ENCODE results near the gene DMGDH. TPM values are rescaled to one million over a fixed set of nuclear protein-coding genes. Genes with fewer than 3 reads are reported as not detected.
A peak's percentile ranks its signal among the peaks of the same experiment; 100 is the strongest.

Gene DMGDH
- total RNA-seq, 5 donors from 2014 or later (not counting 1 experiment from before 2014, with no cell fraction given): 0.43 to 2.7 (median 0.70) TPM

DNA sequence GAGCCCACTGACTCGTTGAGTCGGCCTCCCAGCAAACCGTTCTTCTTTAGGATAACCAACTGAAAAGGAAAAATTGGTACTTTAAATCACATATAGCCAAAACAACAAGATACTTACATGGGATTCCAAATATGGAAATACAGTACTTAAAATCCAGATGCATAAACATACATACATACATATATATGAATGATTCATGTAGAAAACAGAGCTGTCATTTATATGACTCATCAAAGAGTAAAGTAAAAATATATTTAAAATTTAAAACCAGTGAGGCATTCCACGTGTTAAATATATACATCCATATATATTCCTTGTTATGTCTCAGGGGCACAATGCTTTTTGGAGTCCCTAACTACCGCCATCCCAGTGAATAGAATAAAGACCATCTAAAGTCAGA lies 36.7 kb downstream of the DMGDH start:
- CTCF ChIA-PET: interaction anchor here (1.0 to 1.7 kb wide), 3 partner anchors 9 to 12 kb away, joined by 3 to 7 read pairs (median 3); no protein-coding TSS in a partner anchor
- Mint-ChIP-seq H3K27me3 (peaks cover 0 to 3% of the 10 kb centered on the region in 2 donors), H3K9me3 (no peaks in the 10 kb centered on the region), H3K27ac (no peak overlapping the region), H3K36me3 (no peaks in the 10 kb centered on the region), H3K4me3 (no peak overlapping the region), H3K4me1 (no peaks in the 10 kb centered on the region)
- ATAC-seq (replicated peaks in 1 of 4): no peak
- POLR2A ChIA-PET: no interaction called here
- Histone ChIP-seq H3K4me3 (ENCODE audit: control insufficient read depth in 1 of 2, extremely low read depth in 1 of 2, low read length in 1 of 2) (no peak overlapping the region), H3K27me3 (replicated peaks in 1 of 2; ENCODE audit: control insufficient read depth in 2 of 2, extremely low read depth in 1 of 2, insufficient read depth in 2 of 2, low read length in 1 of 2) (peaks cover 0 to 3% of the 10 kb centered on the region in 2 experiments), H3K27ac (ENCODE audit: low read length) (no peak overlapping the region), H3K36me3 (ENCODE audit: control insufficient read depth in 2 of 2, extremely low read depth in 1 of 2, insufficient read depth in 1 of 2, low read length in 1 of 2) (no peaks in the 10 kb centered on the region), H3K9me3 (no peaks in the 10 kb centered on the region), H3K4me1 (ENCODE audit: control insufficient read depth in 1 of 2, extremely low read depth in 1 of 2, insufficient read depth in 2 of 2, low read length in 2 of 2) (no peaks in the 10 kb centered on the region)
- WGBS (ENCODE audit: insufficient coverage): no CpG with 5 or more reads among the region's 5 CpGs
- DNase-seq: no peak

DNA sequence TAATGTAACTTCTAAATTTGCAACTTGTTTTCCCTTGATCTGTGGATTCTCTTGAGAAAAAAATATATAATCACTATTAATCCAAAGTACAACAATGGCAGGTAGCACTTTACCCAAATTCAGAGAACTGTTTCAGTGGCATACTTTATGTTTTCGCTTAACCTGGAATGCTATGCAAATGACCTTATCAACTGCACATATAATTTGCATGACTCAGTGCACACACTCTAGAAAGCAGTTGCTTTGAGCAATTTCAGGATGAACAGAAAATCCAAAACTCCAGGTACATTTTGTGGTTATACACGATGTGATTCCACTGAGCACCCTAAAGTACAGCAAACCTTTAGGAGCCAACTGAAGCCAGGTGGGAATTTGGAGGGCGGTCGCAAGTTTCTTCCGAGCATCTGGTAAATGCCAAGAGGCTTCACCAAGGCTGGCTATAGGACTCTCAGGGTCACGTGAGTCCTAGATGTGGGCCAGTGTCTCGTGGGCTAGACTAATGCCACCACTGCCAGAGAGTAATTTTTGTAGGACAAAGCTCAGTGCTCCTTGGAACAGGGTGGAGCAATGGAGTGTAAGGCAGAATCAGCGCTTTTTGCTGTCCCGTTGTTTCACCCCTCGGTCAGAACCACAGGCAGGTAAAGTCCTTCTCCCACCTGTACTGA lies 37.3 kb downstream of the DMGDH start:
- no peaks in the 10 kb centered on the region for H3K36me3 ChIP-seq (ENCODE audit: control insufficient read depth in 2 of 2, extremely low read depth in 1 of 2, insufficient read depth in 1 of 2, low read length in 1 of 2)
- no peak overlapping the region for H3K27ac ChIP-seq (ENCODE audit: low read length)
- H3K27me3 ChIP-seq (replicated peaks in 1 of 2; ENCODE audit: control insufficient read depth in 2 of 2, extremely low read depth in 1 of 2, insufficient read depth in 2 of 2, low read length in 1 of 2): peaks cover 0 to 3% of the 10 kb centered on the region in 2 experiments
- H3K27ac Mint-ChIP-seq: no peak overlapping the region
- H3K4me3 ChIP-seq (ENCODE audit: control insufficient read depth in 1 of 2, extremely low read depth in 1 of 2, low read length in 1 of 2): no peak overlapping the region
- ATAC-seq (replicated peaks in 1 of 4) (no peak), DNase-seq (no peak)
- POLR2A ChIA-PET: no interaction called here
- WGBS (ENCODE audit: insufficient coverage): 94% methylated on average over 9 of the region's 10 CpGs
- no peak overlapping the region for H3K4me3 Mint-ChIP-seq
- H3K9me3 ChIP-seq: no peaks in the 10 kb centered on the region
- H3K36me3 Mint-ChIP-seq: no peaks in the 10 kb centered on the region
- no peaks in the 10 kb centered on the region for H3K9me3 Mint-ChIP-seq
- CTCF ChIA-PET: interaction anchor here in 1 of 2 donors (1.7 kb wide), 1 partner anchor 9 kb away, joined by 7 read pairs; no protein-coding TSS in a partner anchor
- no peaks in the 10 kb centered on the region for H3K4me1 ChIP-seq (ENCODE audit: control insufficient read depth in 1 of 2, extremely low read depth in 1 of 2, insufficient read depth in 2 of 2, low read length in 2 of 2)
- no peaks in the 10 kb centered on the region for H3K4me1 Mint-ChIP-seq
- H3K27me3 Mint-ChIP-seq: peaks cover under 1 to 6% of the 10 kb centered on the region in 2 donors

DNA sequence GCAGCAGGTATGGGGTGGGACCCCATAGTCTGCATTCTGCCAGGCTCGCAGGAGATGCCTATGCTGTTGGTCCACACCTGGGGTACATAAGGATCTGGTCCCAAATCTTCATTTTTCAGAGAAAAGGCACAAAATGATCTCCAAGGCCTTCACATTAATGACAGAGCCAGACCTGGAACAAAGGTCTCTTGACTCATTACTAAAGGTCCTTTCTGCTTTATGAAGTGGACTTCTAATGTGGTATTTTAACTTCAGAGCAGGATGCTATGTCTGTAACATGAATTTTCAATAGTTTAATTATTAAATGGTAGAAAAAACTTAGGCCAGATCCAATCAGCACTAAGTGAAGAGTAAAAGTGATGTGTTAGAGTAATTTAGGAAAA lies 38.0 kb downstream of the DMGDH start:
- Mint-ChIP-seq H3K27ac (no peak overlapping the region), H3K9me3 (no peaks in the 10 kb centered on the region), H3K36me3 (no peaks in the 10 kb centered on the region), H3K27me3 (peaks cover 5 to 10% of the 10 kb centered on the region in 2 donors), H3K4me3 (no peak overlapping the region), H3K4me1 (no peaks in the 10 kb centered on the region)
- Histone ChIP-seq H3K9me3 (no peaks in the 10 kb centered on the region), H3K4me3 (ENCODE audit: control insufficient read depth in 1 of 2, extremely low read depth in 1 of 2, low read length in 1 of 2) (no peak overlapping the region), H3K27ac (ENCODE audit: low read length) (no peak overlapping the region), H3K4me1 (ENCODE audit: control insufficient read depth in 1 of 2, extremely low read depth in 1 of 2, insufficient read depth in 2 of 2, low read length in 2 of 2) (no peaks in the 10 kb centered on the region), H3K27me3 (replicated peaks in 1 of 2; ENCODE audit: control insufficient read depth in 2 of 2, extremely low read depth in 1 of 2, insufficient read depth in 2 of 2, low read length in 1 of 2) (no peaks in the 10 kb centered on the region), H3K36me3 (ENCODE audit: control insufficient read depth in 2 of 2, extremely low read depth in 1 of 2, insufficient read depth in 1 of 2, low read length in 1 of 2) (no peaks in the 10 kb centered on the region)
- ATAC-seq (replicated peaks in 1 of 4) (no peak), DNase-seq (no peak)
- ChIA-PET CTCF (no interaction called here), POLR2A (no interaction called here)
- no CpG with 5 or more reads among the region's 1 CpG for WGBS (ENCODE audit: insufficient coverage)

DNA sequence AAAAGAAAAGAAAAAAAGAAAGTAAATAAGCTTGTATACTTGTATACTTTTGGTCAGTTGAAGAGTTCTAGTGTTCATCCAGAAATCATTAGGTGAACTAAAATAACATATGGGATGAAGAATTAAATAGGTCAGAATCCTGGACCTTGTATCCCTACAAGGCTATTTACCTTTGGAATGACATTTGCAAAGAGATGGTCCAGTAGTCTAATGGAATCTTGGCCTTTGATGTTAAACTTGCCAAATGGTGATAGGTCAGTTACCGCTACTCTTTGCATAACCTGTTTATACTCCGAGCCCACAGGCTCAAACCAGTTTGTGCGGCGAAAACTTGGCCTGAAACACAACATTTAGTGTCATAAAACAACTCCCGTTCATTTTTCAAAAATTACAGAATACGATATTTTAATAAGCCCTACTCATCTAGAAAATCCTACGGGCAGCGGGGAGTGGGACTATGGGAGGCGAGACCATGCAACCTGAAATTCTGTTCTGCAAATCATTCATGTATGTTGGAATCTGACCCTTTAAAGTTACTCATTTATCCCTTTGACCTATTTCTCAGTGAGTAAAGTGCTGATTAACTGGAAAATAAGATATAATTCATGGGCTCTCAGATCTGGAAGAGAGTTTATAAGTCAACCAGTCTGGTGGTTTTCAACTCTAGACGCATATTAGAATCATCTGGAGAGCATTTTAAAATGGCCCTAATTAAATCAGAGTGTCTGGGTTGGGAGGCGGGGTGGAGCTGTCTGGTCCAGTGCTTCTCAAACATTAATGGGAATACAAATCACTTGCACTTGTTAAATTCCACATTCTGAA lies 38.6 kb downstream of the DMGDH start:
- WGBS (ENCODE audit: insufficient coverage): 90% methylated on average over 2 of the region's 11 CpGs
- CTCF ChIA-PET: interaction anchor here (0.6 kb wide), 3 partner anchors 12 to 45 kb away, joined by 3 to 4 read pairs (median 3); no protein-coding TSS in a partner anchor
- no peaks in the 10 kb centered on the region for H3K36me3 ChIP-seq (ENCODE audit: control insufficient read depth in 2 of 2, extremely low read depth in 1 of 2, insufficient read depth in 1 of 2, low read length in 1 of 2)
- POLR2A ChIA-PET: no interaction called here
- H3K4me3 Mint-ChIP-seq: no peak overlapping the region
- DNase-seq (no peak), ATAC-seq (replicated peaks in 1 of 4) (no peak)
- H3K9me3 ChIP-seq: no peaks in the 10 kb centered on the region
- H3K27me3 Mint-ChIP-seq: peaks cover 8 to 10% of the 10 kb centered on the region in 2 donors
- no peak overlapping the region for H3K27ac Mint-ChIP-seq
- H3K4me1 ChIP-seq (ENCODE audit: control insufficient read depth in 1 of 2, extremely low read depth in 1 of 2, insufficient read depth in 2 of 2, low read length in 2 of 2): no peaks in the 10 kb centered on the region
- no peak overlapping the region for H3K27ac ChIP-seq (ENCODE audit: low read length)
- H3K4me3 ChIP-seq (ENCODE audit: control insufficient read depth in 1 of 2, extremely low read depth in 1 of 2, low read length in 1 of 2): no peak overlapping the region
- H3K36me3 Mint-ChIP-seq: no peaks in the 10 kb centered on the region
- no peaks in the 10 kb centered on the region for H3K27me3 ChIP-seq (replicated peaks in 1 of 2; ENCODE audit: control insufficient read depth in 2 of 2, extremely low read depth in 1 of 2, insufficient read depth in 2 of 2, low read length in 1 of 2)
- no peaks in the 10 kb centered on the region for H3K9me3 Mint-ChIP-seq
- H3K4me1 Mint-ChIP-seq: no peaks in the 10 kb centered on the region

DNA sequence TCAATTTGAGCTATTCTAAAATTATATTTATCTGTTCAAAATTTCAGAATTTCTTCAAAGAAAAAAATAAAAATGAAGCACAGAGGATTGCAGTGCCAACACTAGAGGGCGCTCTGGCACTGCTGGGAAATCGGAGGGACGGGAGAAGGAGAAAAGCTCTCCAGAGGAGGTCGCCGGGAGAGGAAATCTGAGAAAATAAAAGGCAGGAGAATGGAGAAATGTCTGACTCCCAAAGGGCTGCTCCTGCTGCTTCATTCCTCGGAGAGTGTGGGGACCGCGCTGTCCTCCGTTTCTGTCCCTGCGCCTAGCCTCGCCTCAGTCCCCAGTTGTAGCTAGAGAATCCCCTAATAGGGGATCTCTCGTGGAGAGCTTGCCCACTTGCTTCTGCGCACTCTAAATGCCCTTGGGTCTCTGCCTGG lies 44.4 kb downstream of the DMGDH start:
- ChIA-PET CTCF (interaction anchor here (0.5 to 6.3 kb wide), 18 partner anchors 9 to 1503 kb away, joined by 3 to 79 read pairs (median 4); partner anchors contain the start of gene ARSB (in 1 of the 2)), POLR2A (interaction anchor here in 1 of 2 donors (0.6 kb wide), 1 partner anchor 108 kb away, joined by 4 read pairs; no protein-coding TSS in a partner anchor)
- no peak overlapping the region for H3K27ac Mint-ChIP-seq
- peaks cover 41 to 49% of the 10 kb centered on the region in 2 donors for H3K27me3 Mint-ChIP-seq
- H3K36me3 ChIP-seq (ENCODE audit: control insufficient read depth in 2 of 2, extremely low read depth in 1 of 2, insufficient read depth in 1 of 2, low read length in 1 of 2): no peaks in the 10 kb centered on the region
- peaks cover 0 to 5% of the 10 kb centered on the region in 2 experiments for H3K27me3 ChIP-seq (replicated peaks in 1 of 2; ENCODE audit: control insufficient read depth in 2 of 2, extremely low read depth in 1 of 2, insufficient read depth in 2 of 2, low read length in 1 of 2)
- DNase-seq (peak in 28 of 35 experiments; percentile 3 to 68 (median 24)), ATAC-seq (replicated peaks in 1 of 4) (no peak)
- no peak overlapping the region for H3K27ac ChIP-seq (ENCODE audit: low read length)
- no peaks in the 10 kb centered on the region for H3K9me3 Mint-ChIP-seq
- H3K4me1 ChIP-seq (ENCODE audit: control insufficient read depth in 1 of 2, extremely low read depth in 1 of 2, insufficient read depth in 2 of 2, low read length in 2 of 2): peaks cover 0 to 4% of the 10 kb centered on the region in 2 experiments
- peak overlapping the region in 1 of 2 donors; percentile 49 for H3K4me3 ChIP-seq (ENCODE audit: control insufficient read depth in 1 of 2, extremely low read depth in 1 of 2, low read length in 1 of 2)
- peaks cover 11 to 16% (median 15%) of the 10 kb centered on the region in 3 donors for H3K4me1 Mint-ChIP-seq
- no peaks in the 10 kb centered on the region for H3K9me3 ChIP-seq
- WGBS (ENCODE audit: insufficient coverage): 18% methylated on average over 13 of the region's 13 CpGs
- H3K36me3 Mint-ChIP-seq: no peaks in the 10 kb centered on the region
- H3K4me3 Mint-ChIP-seq: peak overlapping the region in 2 of 3 donors; percentile 31 to 35

DNA sequence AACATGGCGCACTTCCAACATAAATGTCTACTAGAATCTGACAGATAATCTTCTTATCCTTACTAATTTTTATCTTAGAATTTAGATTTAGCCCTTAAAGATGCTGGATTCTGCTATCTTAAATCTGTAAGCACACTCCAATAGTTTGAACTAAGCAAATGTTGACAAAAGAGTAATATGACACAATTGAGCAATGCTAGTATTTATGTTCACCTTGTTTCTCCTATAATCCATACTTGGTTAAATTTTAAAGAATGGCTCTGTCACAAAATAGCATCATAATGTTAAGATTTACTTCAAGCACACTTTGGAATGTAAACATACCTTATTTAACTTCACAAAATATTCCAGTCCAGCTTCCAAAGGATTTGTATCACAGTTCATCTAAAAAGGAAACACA lies 45.5 kb downstream of the DMGDH start:
- Mint-ChIP-seq H3K27ac (no peak overlapping the region), H3K4me1 (peaks cover 11 to 16% (median 15%) of the 10 kb centered on the region in 3 donors), H3K9me3 (no peaks in the 10 kb centered on the region), H3K27me3 (peaks cover 49 to 58% of the 10 kb centered on the region in 2 donors), H3K36me3 (no peaks in the 10 kb centered on the region), H3K4me3 (no peak overlapping the region)
- peaks cover 0 to 9% of the 10 kb centered on the region in 2 experiments for H3K27me3 ChIP-seq (replicated peaks in 1 of 2; ENCODE audit: control insufficient read depth in 2 of 2, extremely low read depth in 1 of 2, insufficient read depth in 2 of 2, low read length in 1 of 2)
- ATAC-seq (replicated peaks in 1 of 4) (no peak), DNase-seq (no peak)
- ChIA-PET POLR2A (interaction anchor here in 1 of 2 donors (0.7 kb wide), 1 partner anchor 387 kb away, joined by 7 read pairs; no protein-coding TSS in a partner anchor), CTCF (interaction anchor here (0.8 to 6.3 kb wide), 9 partner anchors 8 to 442 kb away, joined by 3 to 79 read pairs (median 5); no protein-coding TSS in a partner anchor)
- no peaks in the 10 kb centered on the region for H3K36me3 ChIP-seq (ENCODE audit: control insufficient read depth in 2 of 2, extremely low read depth in 1 of 2, insufficient read depth in 1 of 2, low read length in 1 of 2)
- no peaks in the 10 kb centered on the region for H3K9me3 ChIP-seq
- H3K4me3 ChIP-seq (ENCODE audit: control insufficient read depth in 1 of 2, extremely low read depth in 1 of 2, low read length in 1 of 2): no peak overlapping the region
- no peak overlapping the region for H3K27ac ChIP-seq (ENCODE audit: low read length)
- 80% methylated on average over 1 of the region's 1 CpG for WGBS (ENCODE audit: insufficient coverage)
- peaks cover 0 to 4% of the 10 kb centered on the region in 2 experiments for H3K4me1 ChIP-seq (ENCODE audit: control insufficient read depth in 1 of 2, extremely low read depth in 1 of 2, insufficient read depth in 2 of 2, low read length in 2 of 2)
